GM06990 (cell line): ENCODE measurements around the gene RTTN.
"Not testable (repeated sequence)": the region's sequence is repeated elsewhere in the genome, so short reads cannot be mapped to it uniquely, and the experiment has no call there.

Experiments used
- DNase-seq: peaks from one replicate; pipeline ENCODE4 v3.0.0-alpha.2; 2011; ENCODE audit not compliant: insufficient read length; ENCODE audit errors: extremely low read depth
- H3K27me3 ChIP-seq: replicated peaks from 2 replicates; pipeline ENCODE4 v1.6.0; 2011; ENCODE audit warnings: low read length; ENCODE audit not compliant: control insufficient read depth, insufficient read depth
- H3K36me3 ChIP-seq: 2 replicates; pipeline ENCODE4 v1.5.1; 2011; ENCODE audit warnings: low read length; ENCODE audit not compliant: control insufficient read depth, insufficient read depth
- H3K4me3 ChIP-seq: replicated peaks from 2 replicates; pipeline ENCODE4 v1.5.1; 2011; ENCODE audit warnings: low read depth, mild to moderate bottlenecking, control low read depth, low read length
- TF ChIP-seq, protein P1 (sequence below): IDR thresholded peaks from 2 replicates; pipeline ENCODE4 v1.5.1; 2011; ENCODE audit warnings: low read length, control low read depth, mild to moderate bottlenecking, inconsistent platforms; ENCODE audit not compliant: insufficient read depth, poor library complexity, severe bottlenecking

The RTTN gene

DNA sequence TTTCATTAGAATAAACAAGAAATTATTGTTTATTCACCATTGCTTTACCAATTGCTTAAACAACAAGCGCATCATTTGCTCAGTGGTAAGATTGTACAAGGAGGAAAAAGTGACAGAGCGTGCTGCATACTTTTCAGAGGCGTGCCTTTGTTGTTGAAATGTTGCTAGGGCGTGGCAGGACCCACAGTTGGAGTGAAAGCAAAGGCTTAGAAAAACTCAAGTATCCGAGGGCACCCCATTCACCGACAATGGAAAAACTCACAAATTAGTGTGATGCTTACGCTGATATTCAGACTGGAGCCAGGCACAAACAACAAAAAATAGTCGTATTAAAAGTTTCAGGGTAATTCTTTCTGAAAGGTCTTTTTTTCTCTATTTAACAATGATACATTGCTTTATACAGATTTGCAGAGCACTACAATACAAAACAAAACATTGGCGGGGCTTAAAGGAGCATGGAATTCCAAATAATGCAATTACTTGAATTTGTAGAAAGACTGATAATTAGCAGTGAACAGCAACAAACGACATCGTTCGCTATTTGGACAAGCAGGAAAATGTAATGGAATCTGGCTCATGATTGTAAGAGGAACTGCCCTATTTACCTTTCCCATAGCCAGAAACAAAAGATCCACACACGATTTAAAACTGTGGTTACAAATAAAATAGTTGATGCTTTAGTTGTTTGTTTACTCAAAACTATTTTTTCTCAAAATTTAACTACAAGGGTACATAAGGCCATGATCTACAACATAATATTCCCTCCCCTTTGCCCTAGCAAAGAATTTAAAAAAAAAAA is 37.8 kb upstream of the RTTN start:
- TF ChIP-seq, protein P1, sequence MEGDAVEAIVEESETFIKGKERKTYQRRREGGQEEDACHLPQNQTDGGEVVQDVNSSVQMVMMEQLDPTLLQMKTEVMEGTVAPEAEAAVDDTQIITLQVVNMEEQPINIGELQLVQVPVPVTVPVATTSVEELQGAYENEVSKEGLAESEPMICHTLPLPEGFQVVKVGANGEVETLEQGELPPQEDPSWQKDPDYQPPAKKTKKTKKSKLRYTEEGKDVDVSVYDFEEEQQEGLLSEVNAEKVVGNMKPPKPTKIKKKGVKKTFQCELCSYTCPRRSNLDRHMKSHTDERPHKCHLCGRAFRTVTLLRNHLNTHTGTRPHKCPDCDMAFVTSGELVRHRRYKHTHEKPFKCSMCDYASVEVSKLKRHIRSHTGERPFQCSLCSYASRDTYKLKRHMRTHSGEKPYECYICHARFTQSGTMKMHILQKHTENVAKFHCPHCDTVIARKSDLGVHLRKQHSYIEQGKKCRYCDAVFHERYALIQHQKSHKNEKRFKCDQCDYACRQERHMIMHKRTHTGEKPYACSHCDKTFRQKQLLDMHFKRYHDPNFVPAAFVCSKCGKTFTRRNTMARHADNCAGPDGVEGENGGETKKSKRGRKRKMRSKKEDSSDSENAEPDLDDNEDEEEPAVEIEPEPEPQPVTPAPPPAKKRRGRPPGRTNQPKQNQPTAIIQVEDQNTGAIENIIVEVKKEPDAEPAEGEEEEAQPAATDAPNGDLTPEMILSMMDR, result no peak
- no peak overlapping the region for H3K4me3 ChIP-seq
- H3K36me3 ChIP-seq, result no peaks in the 10 kb centered on the region
- no peaks in the 10 kb centered on the region for H3K27me3 ChIP-seq
- no peak for DNase-seq

DNA sequence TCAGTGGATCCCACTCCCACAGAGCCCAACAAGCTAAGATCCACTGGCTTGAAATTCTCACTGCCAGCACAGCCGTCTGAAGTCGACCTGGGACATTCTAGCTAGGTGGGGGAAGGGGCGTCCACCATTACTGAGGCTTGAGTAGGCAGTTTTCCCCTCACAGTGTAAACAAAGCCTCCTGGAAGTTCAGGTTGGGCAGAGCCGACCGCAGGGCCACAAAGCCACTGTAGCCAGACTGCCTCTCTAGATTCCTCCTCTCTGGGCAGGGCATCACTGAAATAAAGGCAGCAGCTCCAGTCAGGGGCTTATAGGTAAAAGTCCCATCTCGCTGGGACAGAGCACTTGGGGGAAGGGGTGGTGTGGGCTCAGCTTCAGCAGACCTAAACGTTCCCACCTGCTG is 31.4 kb upstream of the RTTN start:
- H3K4me3 ChIP-seq, H3K36me3 ChIP-seq, DNase-seq, H3K27me3 ChIP-seq: not testable (repeated sequence)

DNA sequence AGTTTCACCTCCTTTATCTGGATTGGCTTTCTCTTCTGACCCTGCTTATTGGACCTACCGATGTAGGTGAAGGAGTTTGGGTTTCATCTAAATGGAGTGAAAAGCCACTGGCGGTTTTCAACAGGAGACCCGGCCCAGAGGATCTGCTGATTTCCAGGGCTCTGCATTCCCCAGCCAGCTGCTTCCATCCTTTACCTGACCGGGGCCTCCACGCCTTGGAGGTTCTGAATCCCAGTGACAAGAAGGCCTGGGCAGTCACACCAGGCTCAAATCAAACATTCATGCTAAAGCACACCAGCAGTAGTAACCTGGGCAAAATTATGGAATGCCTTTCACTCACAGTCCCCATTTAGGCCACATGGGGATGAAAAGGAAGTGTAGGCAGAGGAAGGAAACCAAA is 30.0 kb upstream of the RTTN start:
- TF ChIP-seq, protein P1, result no peak

DNA sequence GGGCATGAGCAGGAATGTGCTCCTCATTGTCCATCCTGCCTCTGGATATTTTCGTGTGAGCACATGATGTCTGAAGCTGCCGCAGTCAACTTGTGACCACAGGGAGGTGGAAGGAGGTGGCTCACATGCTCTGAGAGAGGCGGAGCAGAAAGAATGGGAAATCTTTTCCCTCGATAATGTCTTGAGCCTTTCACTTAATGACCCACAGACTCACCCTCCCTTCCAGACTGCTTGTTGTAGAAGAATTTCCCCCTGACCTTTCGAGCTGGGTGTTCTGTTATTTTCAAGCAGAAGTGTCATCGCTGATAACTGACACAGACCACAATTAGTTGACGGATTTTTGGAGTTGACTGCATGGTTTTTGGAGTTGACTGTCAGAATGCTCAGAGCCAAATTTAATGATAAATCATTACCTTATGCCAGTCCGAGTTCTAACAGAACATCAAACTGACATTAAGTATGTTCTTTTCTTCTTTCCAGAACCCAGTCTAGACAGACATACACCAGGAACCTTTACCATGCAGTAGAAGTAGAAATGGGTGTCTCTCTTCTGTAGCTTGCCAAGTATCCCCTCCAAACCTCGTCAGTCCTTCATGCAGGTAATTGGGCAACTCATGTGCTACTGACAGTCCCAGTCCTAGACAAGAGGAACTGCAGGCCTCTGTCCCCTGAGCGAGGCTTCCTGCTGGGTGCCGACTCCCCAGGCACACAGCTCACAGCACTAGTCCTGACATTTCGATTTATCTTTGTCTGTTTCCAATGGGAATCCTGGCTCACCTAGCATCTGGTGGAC is 29.4 kb upstream of the RTTN start:
- TF ChIP-seq, protein P1, result no peak
- no peak for DNase-seq
- Histone ChIP-seq H3K4me3 (no peak overlapping the region), H3K36me3 (no peaks in the 10 kb centered on the region), H3K27me3 (no peaks in the 10 kb centered on the region)

More for the DNA sequence above, 30.0 kb upstream of the RTTN start:
- no peak for DNase-seq
- Histone ChIP-seq H3K36me3 (no peaks in the 10 kb centered on the region), H3K27me3 (no peaks in the 10 kb centered on the region), H3K4me3 (no peak overlapping the region)

DNA sequence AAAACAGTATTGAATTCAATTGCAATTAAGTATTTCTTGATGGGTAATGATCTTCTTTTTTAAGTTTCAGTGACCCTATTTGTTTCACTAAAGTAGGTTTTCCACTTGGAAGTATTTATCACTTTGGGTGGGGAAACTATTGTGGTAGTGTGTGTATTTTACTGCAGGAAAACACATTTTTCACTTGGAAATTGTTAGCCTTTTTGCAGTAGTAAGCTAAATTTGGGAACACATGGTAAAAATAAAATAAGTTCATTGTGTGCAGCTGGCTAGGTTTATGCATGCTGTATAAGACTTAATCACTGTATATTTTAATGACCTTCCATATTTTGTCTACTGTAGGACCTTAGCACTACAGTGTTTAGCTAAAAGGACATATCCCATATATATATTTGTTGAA is 28.5 kb upstream of the RTTN start:
- Histone ChIP-seq H3K27me3 (no peaks in the 10 kb centered on the region), H3K36me3 (no peaks in the 10 kb centered on the region), H3K4me3 (no peak overlapping the region)
- no peak for DNase-seq
- TF ChIP-seq, protein P1, result no peak

DNA sequence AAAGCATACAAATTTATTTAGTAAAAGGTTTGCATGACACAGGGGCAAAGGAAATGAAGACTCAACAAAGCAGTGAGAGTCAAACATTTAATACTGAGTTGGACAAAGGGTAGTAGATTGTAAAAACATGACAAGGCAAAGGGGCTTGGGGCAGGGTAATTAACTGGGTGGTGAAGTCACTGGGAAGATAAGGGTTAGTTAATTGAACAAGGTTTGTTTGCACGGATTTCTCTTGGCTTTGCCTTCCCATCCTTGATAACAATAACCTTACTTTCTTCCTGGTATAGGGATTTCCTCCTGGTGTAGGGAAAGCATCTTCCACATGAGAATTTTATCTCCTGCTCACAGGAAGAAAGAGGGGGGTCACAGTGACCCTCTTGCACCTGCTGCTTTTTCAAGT is 26.8 kb upstream of the RTTN start:
- no peak for DNase-seq
- TF ChIP-seq, protein P1, result no peak
- H3K4me3 ChIP-seq, result no peak overlapping the region
- no peaks in the 10 kb centered on the region for H3K27me3 ChIP-seq
- H3K36me3 ChIP-seq, result no peaks in the 10 kb centered on the region
